Uterus (tissue), 4 donors: ENCODE measurements around the gene C1QTNF6. TPM values are rescaled to one million over a fixed set of nuclear protein-coding genes. Genes with fewer than 3 reads are reported as not detected.

Source experiments
- DNase-seq, 2 donors: peaks; one replicate each; pipeline ENCODE4 v3.0.0-alpha.2; 2019 to 2020
- H3K27ac ChIP-seq, 2 donors: fragments of 200-600 bp; sonication (generic); 1 replicate in 1 of 2; 2 replicates in 1 of 2; pipeline ENCODE4 v1.5.1; 2016 to 2018
- H3K27me3 ChIP-seq, 2 donors: fragments of 200-600 bp; sonication (generic); one replicate each; pipeline ENCODE4 v1.5.1; 2018 to 2019; ENCODE audit warnings: control low read depth in 1 of 2
- H3K36me3 ChIP-seq, 2 donors: fragments of 200-600 bp; sonication (generic); one replicate each; pipeline ENCODE4 v1.5.1; 2019; ENCODE audit warnings: control low read depth in 1 of 2
- H3K4me1 ChIP-seq, 2 donors: fragments of 200-600 bp; sonication (generic); one replicate each; pipeline ENCODE4 v1.5.1; 2018 to 2019; ENCODE audit warnings: control low read depth in 1 of 2
- H3K4me3 ChIP-seq, 2 donors: fragments of 200-600 bp; sonication (generic); 1 replicate in 1 of 2; 2 replicates in 1 of 2; pipeline ENCODE4 v1.5.1; 2018 to 2019; ENCODE audit warnings: mild to moderate bottlenecking in 1 of 2
- H3K9me3 ChIP-seq, 2 donors: fragments of 200-600 bp; sonication (generic); one replicate each; pipeline ENCODE4 v1.5.1; 2019; ENCODE audit warnings: control low read depth in 1 of 2
- POLR2A ChIP-seq, 2 donors: fragments of 450-650 bp; IDR thresholded peaks; one replicate each; pipeline ENCODE4 v1.6.1; 2016; ENCODE audit warnings: antibody characterized with exemption in 2 of 2, mild to moderate bottlenecking in 1 of 2, moderate library complexity in 1 of 2
- intact Hi-C: fragments of 100-400 bp; cut with DNase I; formaldehyde crosslinking; loops from one replicate; pipeline ENCODE4 v1.15.1; 2023; ENCODE audit warnings: low total_unique reads
- total RNA-seq, 4 donors: library from RNA; depleted of rRNA in 3 of 4; stranded (reverse); fragments of >200 nt in 3 of 4; gene quantifications; one replicate each; pipeline versions ENCODE4 v1.1.0 to v1.2.4, GENCODE V29; 2014 to 2023
- TF ChIP-seq, protein P1 (sequence below), 4 experiments: fragments of 200-600 bp in 2 of 4; fragments of 450-650 bp in 2 of 4; sonication (generic) in 2 of 4; IDR thresholded peaks; one replicate each; pipeline ENCODE4 v1.5.1; 2016 to 2019; ENCODE audit warnings: antibody characterized with exemption in 4 of 4, mild to moderate bottlenecking in 2 of 4, moderate library complexity in 1 of 4
- donor health status: DM: yes; HTN: yes; CAD: no.

Gene C1QTNF6
- total RNA-seq, 4 donors from 2014 or later = 0.29 to 16.0 (median 3.1) TPM

DNA sequence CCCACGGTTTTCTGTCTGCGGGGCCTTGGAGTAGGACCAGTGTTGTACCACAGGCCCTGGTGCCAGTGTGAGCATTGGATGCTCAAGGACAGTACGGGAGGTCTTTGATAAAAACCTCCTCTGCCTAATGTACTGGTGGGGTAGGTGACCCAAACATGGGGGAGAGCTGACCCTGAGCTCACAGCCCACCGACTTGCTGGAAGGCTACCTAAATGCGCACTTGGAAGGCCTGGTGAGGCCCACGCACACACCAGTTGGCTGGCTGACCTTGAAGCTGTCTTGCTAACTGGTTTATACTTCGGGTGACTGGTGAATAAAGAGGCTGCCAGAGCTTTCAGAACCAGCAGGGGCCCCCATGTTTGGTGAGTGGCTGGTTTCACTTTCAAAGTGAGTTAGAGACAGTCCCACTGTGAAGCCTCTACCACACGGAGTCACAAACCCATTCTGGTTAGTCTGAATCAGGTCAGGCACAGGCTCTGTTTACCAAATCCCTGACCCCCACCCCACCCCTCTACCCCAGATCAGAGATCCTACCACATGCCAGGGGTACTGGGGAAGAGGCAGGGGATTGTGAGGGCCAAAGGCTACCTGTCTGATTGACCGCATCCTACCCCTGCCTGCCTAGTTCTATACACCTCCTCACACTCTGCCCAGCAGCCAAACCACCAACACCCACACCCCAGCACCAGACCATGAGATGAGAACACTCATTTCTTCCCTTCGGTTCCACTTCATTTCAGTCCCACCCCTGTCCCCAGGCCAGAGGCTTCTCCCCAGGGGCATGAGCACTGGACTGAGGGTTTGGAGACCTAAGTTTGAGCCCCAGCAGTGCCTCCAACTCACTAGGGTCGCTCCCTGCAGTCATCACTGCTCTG, 25.6 kb downstream of the C1QTNF6 start:
- intact Hi-C loops = no loop called here
- H3K9me3 ChIP-seq = no peaks in the 10 kb centered on the region
- H3K36me3 ChIP-seq = no peaks in the 10 kb centered on the region
- DNase-seq = no peak
- no peaks in the 10 kb centered on the region for H3K4me1 ChIP-seq
- H3K27ac ChIP-seq = no peak overlapping the region
- TF ChIP-seq POLR2A (IDR thresholded peaks at IDR 0.05) = no peak
- TF ChIP-seq, protein P1, sequence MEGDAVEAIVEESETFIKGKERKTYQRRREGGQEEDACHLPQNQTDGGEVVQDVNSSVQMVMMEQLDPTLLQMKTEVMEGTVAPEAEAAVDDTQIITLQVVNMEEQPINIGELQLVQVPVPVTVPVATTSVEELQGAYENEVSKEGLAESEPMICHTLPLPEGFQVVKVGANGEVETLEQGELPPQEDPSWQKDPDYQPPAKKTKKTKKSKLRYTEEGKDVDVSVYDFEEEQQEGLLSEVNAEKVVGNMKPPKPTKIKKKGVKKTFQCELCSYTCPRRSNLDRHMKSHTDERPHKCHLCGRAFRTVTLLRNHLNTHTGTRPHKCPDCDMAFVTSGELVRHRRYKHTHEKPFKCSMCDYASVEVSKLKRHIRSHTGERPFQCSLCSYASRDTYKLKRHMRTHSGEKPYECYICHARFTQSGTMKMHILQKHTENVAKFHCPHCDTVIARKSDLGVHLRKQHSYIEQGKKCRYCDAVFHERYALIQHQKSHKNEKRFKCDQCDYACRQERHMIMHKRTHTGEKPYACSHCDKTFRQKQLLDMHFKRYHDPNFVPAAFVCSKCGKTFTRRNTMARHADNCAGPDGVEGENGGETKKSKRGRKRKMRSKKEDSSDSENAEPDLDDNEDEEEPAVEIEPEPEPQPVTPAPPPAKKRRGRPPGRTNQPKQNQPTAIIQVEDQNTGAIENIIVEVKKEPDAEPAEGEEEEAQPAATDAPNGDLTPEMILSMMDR (IDR thresholded peaks at IDR 0.05) = no peak
- H3K27me3 ChIP-seq = no peaks in the 10 kb centered on the region
- H3K4me3 ChIP-seq = no peak overlapping the region

DNA sequence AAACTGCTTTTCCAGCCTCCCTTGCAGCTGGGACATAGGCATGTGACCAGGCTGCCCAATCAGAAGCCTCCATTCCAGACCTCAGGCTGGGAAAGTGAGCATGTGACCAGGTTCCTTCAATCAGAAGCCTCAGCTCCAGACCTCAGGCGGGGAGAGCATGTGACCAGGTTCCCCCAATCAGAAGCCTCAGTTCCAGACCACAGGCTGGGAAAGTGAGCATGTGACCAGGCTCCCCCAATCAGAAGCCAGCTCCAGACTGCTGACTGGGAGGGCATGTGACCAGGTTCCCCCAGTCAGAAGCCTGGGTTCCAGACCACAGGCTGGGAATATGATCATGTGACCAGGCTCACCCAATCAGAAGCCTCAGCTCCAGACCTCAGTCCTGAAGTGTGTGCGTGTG, 26.6 kb downstream of the C1QTNF6 start:
- intact Hi-C loops = no loop called here
- no peak for DNase-seq
- Histone ChIP-seq H3K27ac (no peak overlapping the region), H3K27me3 (no peaks in the 10 kb centered on the region), H3K9me3 (no peaks in the 10 kb centered on the region), H3K4me3 (no peak overlapping the region), H3K4me1 (no peaks in the 10 kb centered on the region), H3K36me3 (no peaks in the 10 kb centered on the region)
- no peak for TF ChIP-seq POLR2A (IDR thresholded peaks at IDR 0.05)
- TF ChIP-seq, protein P1 (IDR thresholded peaks at IDR 0.05) = no peak

DNA sequence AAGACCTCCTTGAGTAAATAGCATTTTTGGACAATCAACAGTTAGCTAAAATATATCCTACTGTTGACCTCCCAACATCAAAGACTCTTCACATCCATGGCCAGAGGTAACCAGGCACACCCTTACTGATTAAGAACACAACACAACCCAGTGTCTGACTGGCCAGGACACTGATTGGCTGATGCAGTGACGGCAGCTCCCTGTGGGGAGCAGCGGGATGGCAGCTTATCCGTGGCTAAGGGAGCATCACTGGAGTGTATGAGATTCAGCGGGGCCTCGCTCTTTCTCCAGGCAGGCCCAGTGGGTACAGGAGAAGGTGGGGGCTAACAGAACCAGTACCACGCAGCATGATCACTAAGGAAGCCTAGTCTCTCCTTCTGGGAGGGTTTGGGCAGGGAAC, 28.0 kb downstream of the C1QTNF6 start:
- no peaks in the 10 kb centered on the region for H3K27me3 ChIP-seq
- no peak overlapping the region for H3K27ac ChIP-seq
- H3K4me1 ChIP-seq = no peaks in the 10 kb centered on the region
- H3K9me3 ChIP-seq = no peaks in the 10 kb centered on the region
- DNase-seq = no peak
- no peak overlapping the region for H3K4me3 ChIP-seq
- TF ChIP-seq, protein P1 (IDR thresholded peaks at IDR 0.05) = no peak
- TF ChIP-seq POLR2A (IDR thresholded peaks at IDR 0.05) = no peak
- intact Hi-C loops = no loop called here
- H3K36me3 ChIP-seq = no peaks in the 10 kb centered on the region

DNA sequence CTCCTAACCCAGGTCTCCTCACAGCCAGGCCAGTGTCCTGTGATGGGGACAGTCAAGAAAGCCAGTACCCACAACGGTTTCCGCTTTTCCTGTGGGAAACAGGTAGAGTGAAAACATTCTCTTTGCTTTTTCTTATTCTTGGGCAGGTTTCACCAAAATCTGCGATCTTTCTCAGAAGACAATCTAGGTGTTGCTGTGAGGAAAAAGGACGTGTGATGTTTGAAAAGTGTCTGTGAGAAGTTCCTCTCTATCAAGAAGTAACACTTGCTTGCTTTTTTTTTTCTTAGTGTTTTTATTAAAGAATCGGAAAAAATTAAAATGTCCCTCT, 29.1 kb downstream of the C1QTNF6 start:
- DNase-seq = no peak
- H3K4me1 ChIP-seq = no peaks in the 10 kb centered on the region
- TF ChIP-seq, protein P1 (IDR thresholded peaks at IDR 0.05) = no peak
- TF ChIP-seq POLR2A (IDR thresholded peaks at IDR 0.05) = no peak
- no peaks in the 10 kb centered on the region for H3K9me3 ChIP-seq
- no peaks in the 10 kb centered on the region for H3K27me3 ChIP-seq
- H3K4me3 ChIP-seq = no peak overlapping the region
- no peaks in the 10 kb centered on the region for H3K36me3 ChIP-seq
- H3K27ac ChIP-seq = no peak overlapping the region
- intact Hi-C loops = no loop called here

DNA sequence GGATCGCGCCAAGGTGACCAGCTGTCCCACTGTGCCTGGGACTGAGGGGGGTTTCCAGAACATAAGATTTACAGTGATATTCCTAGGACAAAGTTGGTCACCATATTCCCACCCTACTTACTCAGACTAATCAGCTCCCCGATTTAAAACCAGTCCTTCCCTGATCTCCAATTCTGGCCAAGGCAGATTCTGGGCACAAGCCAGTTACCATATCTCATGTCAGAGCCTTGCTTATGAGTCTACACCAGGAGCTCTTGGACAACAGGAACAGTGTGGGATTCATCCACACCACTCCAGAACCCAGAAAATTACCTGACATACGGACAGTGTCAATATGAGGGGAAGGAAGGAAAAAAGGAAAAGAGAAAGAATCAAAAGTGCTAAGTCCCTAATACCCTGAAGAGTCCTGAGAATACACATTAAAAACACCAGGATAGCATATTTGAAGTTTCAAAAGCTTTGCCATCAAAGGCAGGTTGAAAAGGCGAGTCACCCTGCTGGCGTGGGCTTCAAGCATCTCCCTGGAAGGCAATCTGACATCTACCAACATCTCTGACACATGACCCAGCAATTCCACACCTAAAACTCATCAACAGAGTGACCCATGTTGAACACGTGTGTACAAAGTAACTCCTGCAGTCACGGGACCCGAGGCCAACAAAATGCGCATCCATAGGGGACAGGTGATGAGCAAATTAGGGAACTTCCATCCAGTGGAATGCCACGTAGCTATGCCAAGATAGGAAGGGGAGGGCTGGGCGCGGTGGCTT, 30.3 kb downstream of the C1QTNF6 start:
- TF ChIP-seq, protein P1 (IDR thresholded peaks at IDR 0.05) = no peak
- no peak for TF ChIP-seq POLR2A (IDR thresholded peaks at IDR 0.05)
- H3K4me1 ChIP-seq = no peaks in the 10 kb centered on the region
- intact Hi-C loops = no loop called here
- H3K27me3 ChIP-seq = no peaks in the 10 kb centered on the region
- H3K4me3 ChIP-seq = no peak overlapping the region
- H3K36me3 ChIP-seq = no peaks in the 10 kb centered on the region
- no peak for DNase-seq
- H3K27ac ChIP-seq = no peak overlapping the region
- H3K9me3 ChIP-seq = no peaks in the 10 kb centered on the region
